ENCODE measurements around the gene ARL14. TPM values are rescaled to one million over a fixed set of nuclear protein-coding genes. Genes with fewer than 3 reads are reported as not detected.
"Not testable (repeated sequence)": the region's sequence is repeated elsewhere in the genome, so short reads cannot be mapped to it uniquely, and the experiment has no call there.

ARL14 gene
- total RNA-seq, 2 donors from 2014 or later, result 2.3 to 8.8 TPM

DNA sequence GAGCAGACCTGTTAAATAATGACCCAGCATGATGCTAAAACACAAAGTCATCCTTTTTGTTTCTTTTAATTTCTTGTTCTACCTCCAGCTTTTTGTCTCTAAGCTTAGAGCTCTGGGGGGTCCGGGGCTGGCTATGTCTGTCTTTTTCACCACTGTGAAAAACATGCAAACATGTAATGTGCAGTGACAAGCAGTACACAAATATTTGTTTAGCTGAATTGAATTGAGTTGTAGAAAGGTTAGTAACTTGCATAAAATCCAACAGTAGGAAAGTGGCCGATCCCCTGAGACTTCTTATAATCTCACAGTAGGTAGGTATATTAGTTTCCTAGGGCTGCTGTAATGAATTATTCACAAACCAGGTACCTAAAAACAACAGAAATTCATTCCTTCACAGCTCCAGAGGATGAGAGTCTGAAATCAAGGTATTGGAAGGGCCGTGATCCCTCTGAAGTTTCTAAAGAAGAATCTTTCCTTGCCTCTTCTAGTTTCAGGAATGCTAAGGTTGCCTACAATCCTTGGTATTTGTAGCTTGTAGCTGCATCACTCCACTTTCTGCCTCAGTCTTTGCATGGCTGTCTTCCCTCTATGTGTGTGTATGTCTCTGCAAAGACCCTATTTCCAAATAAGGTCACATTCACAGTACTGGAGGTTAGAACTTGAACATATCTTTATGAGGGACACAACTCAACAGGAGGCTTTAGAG lies 32.7 kb downstream of the ARL14 start:
- peaks cover 9% of the 10 kb centered on the region for H3K4me1 ChIP-seq
- WGBS, 2 donors, result 71 to 81% methylated on average over 3 of the region's 3 CpGs
- H3K27ac ChIP-seq, result no peak overlapping the region
- DNase-seq, result no peak
- no peaks in the 10 kb centered on the region for H3K9me3 ChIP-seq
- H3K36me3 ChIP-seq (replicated peaks in 1 of 2; ENCODE audit: insufficient read depth in 1 of 2, low read depth in 2 of 2), result no peaks in the 10 kb centered on the region
- no peak overlapping the region for H3K4me3 ChIP-seq
- H3K27me3 ChIP-seq, result no peaks in the 10 kb centered on the region
- no peak for ATAC-seq
- no peak for TF ChIP-seq POLR2A (IDR thresholded peaks at IDR 0.05)
- TF ChIP-seq, protein P1, sequence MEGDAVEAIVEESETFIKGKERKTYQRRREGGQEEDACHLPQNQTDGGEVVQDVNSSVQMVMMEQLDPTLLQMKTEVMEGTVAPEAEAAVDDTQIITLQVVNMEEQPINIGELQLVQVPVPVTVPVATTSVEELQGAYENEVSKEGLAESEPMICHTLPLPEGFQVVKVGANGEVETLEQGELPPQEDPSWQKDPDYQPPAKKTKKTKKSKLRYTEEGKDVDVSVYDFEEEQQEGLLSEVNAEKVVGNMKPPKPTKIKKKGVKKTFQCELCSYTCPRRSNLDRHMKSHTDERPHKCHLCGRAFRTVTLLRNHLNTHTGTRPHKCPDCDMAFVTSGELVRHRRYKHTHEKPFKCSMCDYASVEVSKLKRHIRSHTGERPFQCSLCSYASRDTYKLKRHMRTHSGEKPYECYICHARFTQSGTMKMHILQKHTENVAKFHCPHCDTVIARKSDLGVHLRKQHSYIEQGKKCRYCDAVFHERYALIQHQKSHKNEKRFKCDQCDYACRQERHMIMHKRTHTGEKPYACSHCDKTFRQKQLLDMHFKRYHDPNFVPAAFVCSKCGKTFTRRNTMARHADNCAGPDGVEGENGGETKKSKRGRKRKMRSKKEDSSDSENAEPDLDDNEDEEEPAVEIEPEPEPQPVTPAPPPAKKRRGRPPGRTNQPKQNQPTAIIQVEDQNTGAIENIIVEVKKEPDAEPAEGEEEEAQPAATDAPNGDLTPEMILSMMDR (IDR thresholded peaks at IDR 0.05), result no peak
- intact Hi-C loops (cut with DNase I), result no loop called here

DNA sequence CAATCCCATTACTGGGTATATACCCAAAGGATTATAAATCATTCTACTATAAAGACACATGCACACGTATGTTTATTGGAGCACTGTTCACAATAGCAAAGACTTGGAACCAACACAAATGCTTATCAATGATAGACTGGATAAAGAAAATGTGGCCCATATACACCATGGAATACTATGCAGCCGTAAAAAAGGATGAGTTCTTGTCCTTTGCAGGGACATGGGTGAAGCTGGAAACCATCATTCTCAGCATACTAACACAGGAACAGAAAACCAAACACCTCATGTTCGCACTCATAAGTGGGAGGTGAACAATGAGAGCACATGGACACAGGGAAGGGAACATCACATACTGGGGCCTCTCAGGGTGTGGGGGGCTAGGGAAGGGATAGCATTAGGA lies 36.2 kb downstream of the ARL14 start:
- ATAC-seq; DNase-seq; H3K4me3 ChIP-seq; H3K9me3 ChIP-seq; intact Hi-C loops (cut with DNase I); H3K27me3 ChIP-seq; H3K36me3 ChIP-seq (replicated peaks in 1 of 2; ENCODE audit: insufficient read depth in 1 of 2, low read depth in 2 of 2); H3K27ac ChIP-seq; H3K4me1 ChIP-seq: not testable (repeated sequence)
- 86 to 90% methylated on average over 3 of the region's 3 CpGs for WGBS, 2 donors

DNA sequence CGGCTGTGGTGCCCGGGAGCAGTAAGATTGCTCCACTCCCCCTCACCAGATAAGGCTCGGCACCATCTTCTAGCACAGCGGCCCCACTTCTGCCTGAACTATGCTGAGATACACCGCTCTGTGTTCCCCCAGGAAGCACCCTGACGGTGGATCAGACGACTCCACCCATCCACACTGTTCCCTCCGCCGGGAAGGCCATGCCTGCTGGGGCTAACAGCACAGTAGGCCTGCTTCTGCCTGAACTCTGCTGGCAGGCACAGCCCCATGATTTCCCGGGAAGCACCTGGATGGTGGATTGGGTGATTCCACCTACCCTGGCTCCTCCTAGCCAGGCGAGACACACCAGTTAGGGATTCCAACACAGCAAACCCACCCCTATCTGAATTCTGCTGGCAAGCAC lies 42.8 kb downstream of the ARL14 start:
- H3K27ac ChIP-seq, result no peak overlapping the region
- intact Hi-C loops (cut with DNase I), result no loop called here
- H3K4me1 ChIP-seq, result no peaks in the 10 kb centered on the region
- no peaks in the 10 kb centered on the region for H3K36me3 ChIP-seq (replicated peaks in 1 of 2; ENCODE audit: insufficient read depth in 1 of 2, low read depth in 2 of 2)
- ATAC-seq (no peak), DNase-seq (no peak)
- H3K4me3 ChIP-seq, result no peak overlapping the region
- H3K9me3 ChIP-seq, result no peaks in the 10 kb centered on the region
- TF ChIP-seq, protein P1 (IDR thresholded peaks at IDR 0.05), result no peak
- no peak for TF ChIP-seq POLR2A (IDR thresholded peaks at IDR 0.05)
- 88 to 92% methylated on average over 8 to 11 of the region's 11 CpGs for WGBS, 2 donors
- H3K27me3 ChIP-seq, result no peaks in the 10 kb centered on the region

DNA sequence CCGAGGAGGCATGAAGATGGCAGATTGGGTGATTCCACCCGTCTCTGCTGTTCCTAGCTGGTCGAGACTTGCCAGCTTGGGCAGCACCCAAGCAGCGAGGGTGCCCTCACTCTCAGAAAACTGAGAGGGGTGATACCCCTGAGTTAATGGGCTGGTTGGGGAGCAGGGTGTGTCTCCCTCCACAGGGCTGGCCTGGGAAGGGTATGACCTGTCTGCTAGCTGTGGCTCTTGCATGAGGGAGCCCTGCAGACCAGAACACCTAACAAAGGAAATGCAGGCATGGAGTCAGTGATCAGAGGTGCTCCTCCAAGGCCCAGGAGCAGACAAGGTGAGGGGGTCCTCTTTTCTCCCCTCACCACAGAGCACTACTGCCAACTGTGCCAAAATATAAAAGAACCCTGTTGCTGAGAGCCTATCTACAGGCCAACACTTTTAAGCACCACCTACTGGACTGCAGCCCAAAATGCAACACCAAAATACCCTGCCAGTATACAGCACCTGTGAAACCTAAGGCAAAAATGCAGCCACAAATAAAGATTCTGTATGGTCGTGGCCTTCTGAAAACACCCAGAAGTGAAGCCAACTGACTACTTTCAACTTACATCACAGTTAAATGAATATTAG lies 43.3 kb downstream of the ARL14 start:
- Histone ChIP-seq H3K4me3 (no peak overlapping the region), H3K27me3 (no peaks in the 10 kb centered on the region), H3K36me3 (replicated peaks in 1 of 2; ENCODE audit: insufficient read depth in 1 of 2, low read depth in 2 of 2) (no peaks in the 10 kb centered on the region), H3K4me1 (no peaks in the 10 kb centered on the region), H3K9me3 (no peaks in the 10 kb centered on the region), H3K27ac (no peak overlapping the region)
- DNase-seq (peak in 3 of 4 donors; percentile 5 to 34 (median 10)), ATAC-seq (no peak)
- intact Hi-C loops (cut with DNase I), result no loop called here
- 77 to 86% methylated on average over 5 of the region's 5 CpGs for WGBS, 2 donors
- TF ChIP-seq, protein P1 (IDR thresholded peaks at IDR 0.05), result peak in 1 of 7 experiments; percentile 11
- no peak for TF ChIP-seq POLR2A (IDR thresholded peaks at IDR 0.05)

DNA sequence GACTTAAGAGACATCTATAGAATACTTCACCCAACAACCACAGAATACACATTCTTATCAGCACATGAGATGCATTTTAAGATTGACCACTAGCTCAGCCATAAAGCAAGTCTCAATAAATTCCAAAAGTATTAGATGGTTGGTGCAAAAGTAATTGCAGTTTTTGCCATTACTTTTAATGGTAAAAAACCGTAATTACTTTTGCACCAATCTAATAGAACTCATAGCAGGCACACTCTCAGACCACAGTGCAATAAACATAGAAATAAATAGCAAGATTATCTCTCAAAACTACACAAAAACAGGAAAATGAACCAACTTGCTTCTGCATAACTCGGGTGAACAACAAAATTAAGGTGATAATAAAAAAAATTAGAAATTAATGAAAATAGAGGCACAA lies 45.4 kb downstream of the ARL14 start:
- TF ChIP-seq, protein P1 (IDR thresholded peaks at IDR 0.05), result no peak
- TF ChIP-seq POLR2A (IDR thresholded peaks at IDR 0.05), result no peak
- ATAC-seq (no peak), DNase-seq (no peak)
- Histone ChIP-seq H3K4me1 (no peaks in the 10 kb centered on the region), H3K27ac (no peak overlapping the region), H3K4me3 (no peak overlapping the region), H3K9me3 (no peaks in the 10 kb centered on the region), H3K27me3 (no peaks in the 10 kb centered on the region), H3K36me3 (replicated peaks in 1 of 2; ENCODE audit: insufficient read depth in 1 of 2, low read depth in 2 of 2) (no peaks in the 10 kb centered on the region)
- 69% methylated on average over 2 of the region's 2 CpGs for WGBS, 2 donors
- intact Hi-C loops (cut with DNase I), result no loop called here

Data from body of pancreas (tissue), 4 donors.